ENCODE results near the gene ONECUT3.

ONECUT3 gene

GRCh38 chr19:1717200-1717969, 35.9 kb upstream of the ONECUT3 start:
- TF ChIP-seq CTCF (IDR thresholded peaks at IDR 0.05; ENCODE audit: borderline replicate concordance, insufficient read depth, low read depth, low read length): no peak
- no peak overlapping the region for H3K4me3 ChIP-seq (ENCODE audit: low read depth, low read length)

GRCh38 chr19:1717970-1718264, 35.4 kb upstream of the ONECUT3 start:
- TF ChIP-seq CTCF (IDR thresholded peaks at IDR 0.05; ENCODE audit: borderline replicate concordance, insufficient read depth, low read depth, low read length): no peak
- H3K4me3 ChIP-seq (ENCODE audit: low read depth, low read length): no peak overlapping the region

GRCh38 chr19:1718420-1719291, 34.6 kb upstream of the ONECUT3 start:
- no peak overlapping the region for H3K4me3 ChIP-seq (ENCODE audit: low read depth, low read length)
- TF ChIP-seq CTCF (IDR thresholded peaks at IDR 0.05; ENCODE audit: borderline replicate concordance, insufficient read depth, low read depth, low read length): no peak

- no peak for TF ChIP-seq CTCF (IDR thresholded peaks at IDR 0.05; ENCODE audit: borderline replicate concordance, insufficient read depth, low read depth, low read length)
- no peak overlapping the region for H3K4me3 ChIP-seq (ENCODE audit: low read depth, low read length)
These were observed 33.8 kb upstream of the ONECUT3 start for GRCh38 chr19:1719519-1719918.

- no peak for TF ChIP-seq CTCF (IDR thresholded peaks at IDR 0.05; ENCODE audit: borderline replicate concordance, insufficient read depth, low read depth, low read length)
- H3K4me3 ChIP-seq (ENCODE audit: low read depth, low read length): no peak overlapping the region
These were observed 33.1 kb upstream of the ONECUT3 start for GRCh38 chr19:1720237-1720636.

GRCh38 chr19:1725100-1726064, 27.9 kb upstream of the ONECUT3 start:
- no peak overlapping the region for H3K4me3 ChIP-seq (ENCODE audit: low read depth, low read length)
- TF ChIP-seq CTCF (IDR thresholded peaks at IDR 0.05; ENCODE audit: borderline replicate concordance, insufficient read depth, low read depth, low read length): no peak
